Measurements from ENCODE around the gene CLEC14A. TPM values are rescaled to one million over a fixed set of nuclear protein-coding genes. Genes with fewer than 3 reads are reported as not detected.
A peak's percentile ranks its signal among the peaks of the same experiment; 100 is the strongest.

The CLEC14A gene
- total RNA-seq, 2 experiments from 2014 or later: not detected

DNA sequence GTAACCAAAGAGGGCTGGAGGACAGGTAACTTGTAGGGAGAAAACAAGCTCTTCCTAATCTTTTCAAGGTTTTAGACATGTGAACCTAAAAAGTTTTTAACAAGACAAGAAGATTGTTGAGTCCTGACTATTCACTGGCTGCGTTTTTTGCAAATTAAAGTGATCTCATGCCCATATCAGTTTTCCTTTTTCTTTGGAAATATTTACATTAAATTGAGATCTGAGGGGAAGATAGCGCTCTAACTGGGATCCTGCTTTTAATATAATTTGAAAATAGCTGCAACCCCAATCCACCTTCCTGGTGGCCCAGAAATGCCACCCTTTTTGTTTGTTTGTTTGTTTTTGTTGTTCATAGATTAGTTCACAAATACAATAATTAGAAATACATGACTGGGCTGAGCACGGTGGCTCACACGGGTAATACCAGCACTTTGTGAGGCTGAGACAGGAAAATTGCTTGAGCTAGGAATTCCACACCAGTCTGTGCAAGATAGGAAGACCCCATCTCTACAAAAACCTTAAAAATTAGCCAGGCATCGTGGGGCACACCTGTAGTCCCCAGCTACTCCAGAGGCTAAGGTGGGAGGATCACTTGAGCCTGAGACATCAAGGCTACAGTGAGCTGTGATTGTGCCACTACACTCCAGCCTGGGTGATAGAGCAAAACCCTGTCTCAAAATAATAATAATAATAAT lies 50.6 kb downstream of the CLEC14A start:
- no peak overlapping the region for H3K4me2 ChIP-seq (ENCODE audit: low read length)
- no peaks in the 10 kb centered on the region for H3K9me2 ChIP-seq (ENCODE audit: insufficient read depth, low read length)
- peaks cover 15% of the 10 kb centered on the region for H3K4me1 ChIP-seq (ENCODE audit: insufficient read depth, low read length, poor library complexity, severe bottlenecking)
- peak overlapping the region; percentile 26; the same call in 1 of the 2 replicates for H2AFZ ChIP-seq (ENCODE audit: low read length)
- DNase-seq (ENCODE audit: low spot score): no peak
- H3K4me3 ChIP-seq (ENCODE audit: low read depth, low read length, poor library complexity, severe bottlenecking): no peak overlapping the region
- POLR2A ChIA-PET: interaction anchor here (0.8 to 0.9 kb wide), 3 partner anchors 27 to 217 kb away, joined by 3 to 4 read pairs (median 4); no protein-coding TSS in a partner anchor
- H3K79me2 ChIP-seq (ENCODE audit: insufficient read depth, low read depth, low read length): no peaks in the 10 kb centered on the region
- intact Hi-C loops (cut with micrococcal nuclease; ENCODE audit: unreplicated experiment): no loop called here
- H4K20me1 ChIP-seq (ENCODE audit: insufficient read depth, low read length): no peaks in the 10 kb centered on the region
- CTCF ChIA-PET (ENCODE audit: unreplicated experiment): no interaction called here
- TF ChIP-seq EZH2phosphoT487 (IDR thresholded peaks at IDR 0.05; ENCODE audit: borderline replicate concordance, low read depth, low read length): no peak
- TF ChIP-seq, protein P1, sequence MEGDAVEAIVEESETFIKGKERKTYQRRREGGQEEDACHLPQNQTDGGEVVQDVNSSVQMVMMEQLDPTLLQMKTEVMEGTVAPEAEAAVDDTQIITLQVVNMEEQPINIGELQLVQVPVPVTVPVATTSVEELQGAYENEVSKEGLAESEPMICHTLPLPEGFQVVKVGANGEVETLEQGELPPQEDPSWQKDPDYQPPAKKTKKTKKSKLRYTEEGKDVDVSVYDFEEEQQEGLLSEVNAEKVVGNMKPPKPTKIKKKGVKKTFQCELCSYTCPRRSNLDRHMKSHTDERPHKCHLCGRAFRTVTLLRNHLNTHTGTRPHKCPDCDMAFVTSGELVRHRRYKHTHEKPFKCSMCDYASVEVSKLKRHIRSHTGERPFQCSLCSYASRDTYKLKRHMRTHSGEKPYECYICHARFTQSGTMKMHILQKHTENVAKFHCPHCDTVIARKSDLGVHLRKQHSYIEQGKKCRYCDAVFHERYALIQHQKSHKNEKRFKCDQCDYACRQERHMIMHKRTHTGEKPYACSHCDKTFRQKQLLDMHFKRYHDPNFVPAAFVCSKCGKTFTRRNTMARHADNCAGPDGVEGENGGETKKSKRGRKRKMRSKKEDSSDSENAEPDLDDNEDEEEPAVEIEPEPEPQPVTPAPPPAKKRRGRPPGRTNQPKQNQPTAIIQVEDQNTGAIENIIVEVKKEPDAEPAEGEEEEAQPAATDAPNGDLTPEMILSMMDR (conservative IDR thresholded peaks at IDR 0.05; ENCODE audit: low read length): no peak
- H3K27ac ChIP-seq (ENCODE audit: low read depth, low read length, poor library complexity, severe bottlenecking): no peak overlapping the region
- BruUV-seq (replicated peaks): no TSS peak
- no peaks in the 10 kb centered on the region for H3K36me3 ChIP-seq (ENCODE audit: insufficient read depth, low read length)
- H3K9me3 ChIP-seq (ENCODE audit: low read length): peaks cover 19% of the 10 kb centered on the region

DNA sequence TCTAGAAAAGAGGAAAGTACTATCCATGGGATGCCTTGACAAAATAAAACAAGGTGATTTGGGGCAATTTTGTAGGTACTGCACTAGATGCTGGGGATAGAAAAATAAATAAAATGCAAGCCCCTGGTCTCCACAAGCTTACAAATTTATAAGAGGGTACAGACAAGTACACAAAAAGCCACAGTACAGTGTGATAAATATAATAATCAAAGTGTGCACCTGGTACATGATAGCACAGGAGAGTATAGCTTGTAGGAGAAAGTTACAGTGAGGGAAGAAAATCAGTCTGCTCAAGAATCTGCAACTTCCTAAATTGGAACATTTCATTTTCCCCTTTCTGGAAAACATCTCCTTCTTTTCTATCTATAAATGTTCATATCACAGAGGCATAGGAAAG lies 51.2 kb downstream of the CLEC14A start:
- H3K9me2 ChIP-seq (ENCODE audit: insufficient read depth, low read length): no peaks in the 10 kb centered on the region
- H3K36me3 ChIP-seq (ENCODE audit: insufficient read depth, low read length): no peaks in the 10 kb centered on the region
- H3K27ac ChIP-seq (ENCODE audit: low read depth, low read length, poor library complexity, severe bottlenecking): no peak overlapping the region
- H3K4me3 ChIP-seq (ENCODE audit: low read depth, low read length, poor library complexity, severe bottlenecking): no peak overlapping the region
- no peak overlapping the region for H3K4me2 ChIP-seq (ENCODE audit: low read length)
- CTCF ChIA-PET (ENCODE audit: unreplicated experiment): no interaction called here
- DNase-seq (ENCODE audit: low spot score): no peak
- H3K9me3 ChIP-seq (ENCODE audit: low read length): peaks cover 19% of the 10 kb centered on the region
- POLR2A ChIA-PET: interaction anchor here (0.7 to 0.9 kb wide), 4 partner anchors 28 to 216 kb away, joined by 3 to 4 read pairs (median 4); no protein-coding TSS in a partner anchor
- no TSS peak for BruUV-seq (replicated peaks)
- TF ChIP-seq EZH2phosphoT487 (IDR thresholded peaks at IDR 0.05; ENCODE audit: borderline replicate concordance, low read depth, low read length): no peak
- TF ChIP-seq, protein P1 (conservative IDR thresholded peaks at IDR 0.05; ENCODE audit: low read length): no peak
- H2AFZ ChIP-seq (ENCODE audit: low read length): peak overlapping the region; percentile 26; the same call in 1 of the 2 replicates
- intact Hi-C loops (cut with micrococcal nuclease; ENCODE audit: unreplicated experiment): no loop called here
- H3K4me1 ChIP-seq (ENCODE audit: insufficient read depth, low read length, poor library complexity, severe bottlenecking): peaks cover 15% of the 10 kb centered on the region
- no peaks in the 10 kb centered on the region for H4K20me1 ChIP-seq (ENCODE audit: insufficient read depth, low read length)
- H3K79me2 ChIP-seq (ENCODE audit: insufficient read depth, low read depth, low read length): no peaks in the 10 kb centered on the region

Other genes with a start within 250 kb of the CLEC14A start
- gene SSTR1, start 48.2 kb downstream of the CLEC14A start, total RNA-seq (2014; rRNA removed; shearing (Covaris generic)): not detected in 2 replicates
- not detected in 2 replicates for gene SSTR1, start 48.2 kb downstream of the CLEC14A start, total RNA-seq (2022)

Data from OCI-LY7 (cell line).